ENCODE measurements around the gene CACHD1.

The CACHD1 gene

GRCh38 chr1:64705591-64705990 lies 235.7 kb downstream of the CACHD1 start:
- Mint-ChIP-seq H3K36me3 (ENCODE audit: low read depth) (no peaks in the 10 kb centered on the region), H3K4me3 (no peak overlapping the region), H3K27me3 (ENCODE audit: low read depth, poor library complexity) (peaks cover 3% of the 10 kb centered on the region), H3K9me3 (peaks cover 3% of the 10 kb centered on the region), H3K27ac (peak overlapping the region; percentile 14), H3K4me1 (no peaks in the 10 kb centered on the region)
- TF ChIP-seq, protein P1, sequence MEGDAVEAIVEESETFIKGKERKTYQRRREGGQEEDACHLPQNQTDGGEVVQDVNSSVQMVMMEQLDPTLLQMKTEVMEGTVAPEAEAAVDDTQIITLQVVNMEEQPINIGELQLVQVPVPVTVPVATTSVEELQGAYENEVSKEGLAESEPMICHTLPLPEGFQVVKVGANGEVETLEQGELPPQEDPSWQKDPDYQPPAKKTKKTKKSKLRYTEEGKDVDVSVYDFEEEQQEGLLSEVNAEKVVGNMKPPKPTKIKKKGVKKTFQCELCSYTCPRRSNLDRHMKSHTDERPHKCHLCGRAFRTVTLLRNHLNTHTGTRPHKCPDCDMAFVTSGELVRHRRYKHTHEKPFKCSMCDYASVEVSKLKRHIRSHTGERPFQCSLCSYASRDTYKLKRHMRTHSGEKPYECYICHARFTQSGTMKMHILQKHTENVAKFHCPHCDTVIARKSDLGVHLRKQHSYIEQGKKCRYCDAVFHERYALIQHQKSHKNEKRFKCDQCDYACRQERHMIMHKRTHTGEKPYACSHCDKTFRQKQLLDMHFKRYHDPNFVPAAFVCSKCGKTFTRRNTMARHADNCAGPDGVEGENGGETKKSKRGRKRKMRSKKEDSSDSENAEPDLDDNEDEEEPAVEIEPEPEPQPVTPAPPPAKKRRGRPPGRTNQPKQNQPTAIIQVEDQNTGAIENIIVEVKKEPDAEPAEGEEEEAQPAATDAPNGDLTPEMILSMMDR (IDR thresholded peaks at IDR 0.05), result no peak
- DNase-seq, result no peak

- H3K4me3 Mint-ChIP-seq, result no peak overlapping the region
- H3K9me3 Mint-ChIP-seq, result no peaks in the 10 kb centered on the region
- TF ChIP-seq, protein P1 (IDR thresholded peaks at IDR 0.05), result no peak
- DNase-seq, result no peak
- peaks cover 12% of the 10 kb centered on the region for H3K27me3 Mint-ChIP-seq (ENCODE audit: low read depth, poor library complexity)
- no peaks in the 10 kb centered on the region for H3K4me1 Mint-ChIP-seq
- no peak overlapping the region for H3K27ac Mint-ChIP-seq
- H3K36me3 Mint-ChIP-seq (ENCODE audit: low read depth), result no peaks in the 10 kb centered on the region
Measured at GRCh38 chr1:64711266-64711665, 241.3 kb downstream of the CACHD1 start.

GRCh38 chr1:64712049-64712448 lies 242.1 kb downstream of the CACHD1 start:
- DNase-seq, result no peak
- Mint-ChIP-seq H3K9me3 (peaks cover 1% of the 10 kb centered on the region), H3K27me3 (ENCODE audit: low read depth, poor library complexity) (peaks cover 12% of the 10 kb centered on the region), H3K27ac (no peak overlapping the region), H3K36me3 (ENCODE audit: low read depth) (no peaks in the 10 kb centered on the region), H3K4me1 (no peaks in the 10 kb centered on the region), H3K4me3 (no peak overlapping the region)
- TF ChIP-seq, protein P1 (IDR thresholded peaks at IDR 0.05), result no peak

- Mint-ChIP-seq H3K36me3 (ENCODE audit: low read depth) (no peaks in the 10 kb centered on the region), H3K4me1 (no peaks in the 10 kb centered on the region), H3K27ac (no peak overlapping the region), H3K9me3 (peaks cover 20% of the 10 kb centered on the region), H3K4me3 (no peak overlapping the region), H3K27me3 (ENCODE audit: low read depth, poor library complexity) (peaks cover 12% of the 10 kb centered on the region)
- TF ChIP-seq, protein P1 (IDR thresholded peaks at IDR 0.05), result no peak
- no peak for DNase-seq
Measured at GRCh38 chr1:64715186-64715585, 245.3 kb downstream of the CACHD1 start.

DNA sequence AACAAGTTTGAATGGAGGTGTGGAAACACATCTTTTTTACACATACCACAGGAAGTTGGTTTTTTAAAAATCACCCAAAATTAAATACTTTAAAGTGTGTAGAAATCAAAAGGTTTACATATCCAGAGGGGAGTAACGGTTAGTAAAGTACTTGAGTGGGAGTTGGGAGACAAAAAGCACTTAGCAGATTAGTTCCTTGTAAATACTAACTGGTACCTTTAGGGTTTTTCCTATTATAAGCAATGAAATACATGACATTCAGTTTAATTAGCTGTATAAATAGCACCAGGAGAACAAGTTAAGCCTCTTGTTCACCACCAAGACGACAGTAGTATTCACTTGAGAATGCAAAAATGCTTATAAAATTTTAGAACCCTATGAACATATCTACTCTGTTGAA lies 251.2 kb downstream of the CACHD1 start:
- TF ChIP-seq, protein P1 (IDR thresholded peaks at IDR 0.05), result no peak
- Mint-ChIP-seq H3K27ac (no peak overlapping the region), H3K4me1 (no peaks in the 10 kb centered on the region), H3K27me3 (ENCODE audit: low read depth, poor library complexity) (peaks cover 10% of the 10 kb centered on the region), H3K9me3 (peaks cover 20% of the 10 kb centered on the region), H3K4me3 (no peak overlapping the region), H3K36me3 (ENCODE audit: low read depth) (no peaks in the 10 kb centered on the region)
- no peak for DNase-seq

GRCh38 chr1:64721576-64722145 lies 251.7 kb downstream of the CACHD1 start:
- DNase-seq, result no peak
- Mint-ChIP-seq H3K4me1 (no peaks in the 10 kb centered on the region), H3K4me3 (no peak overlapping the region), H3K9me3 (peaks cover 20% of the 10 kb centered on the region), H3K27me3 (ENCODE audit: low read depth, poor library complexity) (peaks cover 10% of the 10 kb centered on the region), H3K36me3 (ENCODE audit: low read depth) (no peaks in the 10 kb centered on the region), H3K27ac (peak overlapping the region; percentile 88)
- TF ChIP-seq, protein P1 (IDR thresholded peaks at IDR 0.05), result no peak

Measured in nephron progenitor cell (in vitro differentiated cells).